Measurements from ENCODE around the gene FAM124A. TPM values are rescaled to one million over a fixed set of nuclear protein-coding genes. Genes with fewer than 3 reads are reported as not detected.

FAM124A gene
- total RNA-seq, 2 donors from 2014 or later: 49.7 to 56.6 TPM

GRCh38 chr13:51230477-51231105 lies 8.4 kb downstream of the FAM124A start:
- Mint-ChIP-seq H3K27me3 (ENCODE audit: insufficient read depth) (no peaks in the 10 kb centered on the region), H3K27ac (peak overlapping the region; percentile 20), H3K4me3 (no peak overlapping the region), H3K4me1 (peaks cover 51% of the 10 kb centered on the region), H3K36me3 (ENCODE audit: low read depth) (peaks cover 56% of the 10 kb centered on the region), H3K9me3 (no peaks in the 10 kb centered on the region)
- Histone ChIP-seq H3K4me3 (ENCODE audit: low read length) (peak overlapping the region; percentile 48), H3K27me3 (ENCODE audit: control insufficient read depth, insufficient read depth, low read length, poor library complexity, severe bottlenecking) (no peaks in the 10 kb centered on the region), H3K27ac (ENCODE audit: low read depth, low read length) (no peak overlapping the region), H3K9me3 (ENCODE audit: control insufficient read depth, low read length) (no peaks in the 10 kb centered on the region), H3K9ac (ENCODE audit: extremely low read depth, low read length, poor library complexity, severe bottlenecking) (no peak overlapping the region), H3K36me3 (ENCODE audit: control insufficient read depth, insufficient read depth, low read length) (peaks cover 81% of the 10 kb centered on the region), H3K4me1 (ENCODE audit: control insufficient read depth, insufficient read depth, low read length) (peaks cover 16% of the 10 kb centered on the region)
- TF ChIP-seq CTCF (conservative IDR thresholded peaks at IDR 0.05): no peak
- DNase-seq: peak; percentile 58
- 34 to 53% methylated on average over 4 to 7 of the region's 8 CpGs for WGBS, 2 experiments (ENCODE audit: insufficient coverage in 1 of 2, insufficient read length in 1 of 2)

- Mint-ChIP-seq H3K9me3 (no peaks in the 10 kb centered on the region), H3K27me3 (ENCODE audit: insufficient read depth) (no peaks in the 10 kb centered on the region), H3K4me3 (no peak overlapping the region), H3K4me1 (peaks cover 54% of the 10 kb centered on the region), H3K36me3 (ENCODE audit: low read depth) (peaks cover 57% of the 10 kb centered on the region), H3K27ac (no peak overlapping the region)
- TF ChIP-seq CTCF (conservative IDR thresholded peaks at IDR 0.05): no peak
- Histone ChIP-seq H3K4me3 (ENCODE audit: low read length) (no peak overlapping the region), H3K27ac (ENCODE audit: low read depth, low read length) (no peak overlapping the region), H3K27me3 (ENCODE audit: control insufficient read depth, insufficient read depth, low read length, poor library complexity, severe bottlenecking) (no peaks in the 10 kb centered on the region), H3K9ac (ENCODE audit: extremely low read depth, low read length, poor library complexity, severe bottlenecking) (no peak overlapping the region), H3K9me3 (ENCODE audit: control insufficient read depth, low read length) (no peaks in the 10 kb centered on the region), H3K4me1 (ENCODE audit: control insufficient read depth, insufficient read depth, low read length) (peaks cover 16% of the 10 kb centered on the region), H3K36me3 (ENCODE audit: control insufficient read depth, insufficient read depth, low read length) (peaks cover 84% of the 10 kb centered on the region)
- peak; percentile 12 for DNase-seq
- 100% methylated on average over 1 of the region's 2 CpGs for WGBS, 2 experiments (ENCODE audit: insufficient coverage in 1 of 2, insufficient read length in 1 of 2)
Measured at GRCh38 chr13:51231456-51231855, 9.3 kb downstream of the FAM124A start.

- Histone ChIP-seq H3K27me3 (ENCODE audit: control insufficient read depth, insufficient read depth, low read length, poor library complexity, severe bottlenecking) (no peaks in the 10 kb centered on the region), H3K9me3 (ENCODE audit: control insufficient read depth, low read length) (no peaks in the 10 kb centered on the region), H3K27ac (ENCODE audit: low read depth, low read length) (no peak overlapping the region), H3K36me3 (ENCODE audit: control insufficient read depth, insufficient read depth, low read length) (peaks cover 84% of the 10 kb centered on the region), H3K4me1 (ENCODE audit: control insufficient read depth, insufficient read depth, low read length) (peaks cover 16% of the 10 kb centered on the region), H3K9ac (ENCODE audit: extremely low read depth, low read length, poor library complexity, severe bottlenecking) (no peak overlapping the region), H3K4me3 (ENCODE audit: low read length) (no peak overlapping the region)
- H3K27me3 Mint-ChIP-seq (ENCODE audit: insufficient read depth): no peaks in the 10 kb centered on the region
- no peak for DNase-seq
- peaks cover 60% of the 10 kb centered on the region for H3K36me3 Mint-ChIP-seq (ENCODE audit: low read depth)
- no peak overlapping the region for H3K4me3 Mint-ChIP-seq
- peaks cover 52% of the 10 kb centered on the region for H3K4me1 Mint-ChIP-seq
- no peaks in the 10 kb centered on the region for H3K9me3 Mint-ChIP-seq
- TF ChIP-seq CTCF (conservative IDR thresholded peaks at IDR 0.05): no peak
- H3K27ac Mint-ChIP-seq: no peak overlapping the region
Measured at GRCh38 chr13:51232328-51232727, 10.1 kb downstream of the FAM124A start.

Data from endodermal cell (in vitro differentiated cells).